Measurements from ENCODE around the gene HCFC1.

The HCFC1 gene

GRCh38 chrX:153925739-153926551, 45.7 kb downstream of the HCFC1 start, which contains the start of gene ARHGAP4:
Gene ARHGAP4 (minus strand): TSS chrX:153926264. CDS start chrX:153926202, 62 bp downstream.
- TF ChIP-seq, protein P1, sequence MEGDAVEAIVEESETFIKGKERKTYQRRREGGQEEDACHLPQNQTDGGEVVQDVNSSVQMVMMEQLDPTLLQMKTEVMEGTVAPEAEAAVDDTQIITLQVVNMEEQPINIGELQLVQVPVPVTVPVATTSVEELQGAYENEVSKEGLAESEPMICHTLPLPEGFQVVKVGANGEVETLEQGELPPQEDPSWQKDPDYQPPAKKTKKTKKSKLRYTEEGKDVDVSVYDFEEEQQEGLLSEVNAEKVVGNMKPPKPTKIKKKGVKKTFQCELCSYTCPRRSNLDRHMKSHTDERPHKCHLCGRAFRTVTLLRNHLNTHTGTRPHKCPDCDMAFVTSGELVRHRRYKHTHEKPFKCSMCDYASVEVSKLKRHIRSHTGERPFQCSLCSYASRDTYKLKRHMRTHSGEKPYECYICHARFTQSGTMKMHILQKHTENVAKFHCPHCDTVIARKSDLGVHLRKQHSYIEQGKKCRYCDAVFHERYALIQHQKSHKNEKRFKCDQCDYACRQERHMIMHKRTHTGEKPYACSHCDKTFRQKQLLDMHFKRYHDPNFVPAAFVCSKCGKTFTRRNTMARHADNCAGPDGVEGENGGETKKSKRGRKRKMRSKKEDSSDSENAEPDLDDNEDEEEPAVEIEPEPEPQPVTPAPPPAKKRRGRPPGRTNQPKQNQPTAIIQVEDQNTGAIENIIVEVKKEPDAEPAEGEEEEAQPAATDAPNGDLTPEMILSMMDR (IDR thresholded peaks at IDR 0.05; ENCODE audit: control insufficient read depth, insufficient read depth, low read depth, low read length, missing control alignments) = no peak
- H3K4me3 ChIP-seq (ENCODE audit: control insufficient read depth, low read depth, low read length) = peak within 1 kb of the TSS; percentile 63
- DNase-seq (ENCODE audit: low read depth) = no peak

GRCh38 chrX:153925387-153925738, 46.3 kb downstream of the HCFC1 start:
- TF ChIP-seq, protein P1 (IDR thresholded peaks at IDR 0.05; ENCODE audit: control insufficient read depth, insufficient read depth, low read depth, low read length, missing control alignments) = no peak
- H3K4me3 ChIP-seq (ENCODE audit: control insufficient read depth, low read depth, low read length) = no peak overlapping the region
- DNase-seq (ENCODE audit: low read depth) = no peak

- H3K4me3 ChIP-seq (ENCODE audit: control insufficient read depth, low read depth, low read length) = no peak overlapping the region
Observed at GRCh38 chrX:153924149-153924861, 47.3 kb downstream of the HCFC1 start.

DNA sequence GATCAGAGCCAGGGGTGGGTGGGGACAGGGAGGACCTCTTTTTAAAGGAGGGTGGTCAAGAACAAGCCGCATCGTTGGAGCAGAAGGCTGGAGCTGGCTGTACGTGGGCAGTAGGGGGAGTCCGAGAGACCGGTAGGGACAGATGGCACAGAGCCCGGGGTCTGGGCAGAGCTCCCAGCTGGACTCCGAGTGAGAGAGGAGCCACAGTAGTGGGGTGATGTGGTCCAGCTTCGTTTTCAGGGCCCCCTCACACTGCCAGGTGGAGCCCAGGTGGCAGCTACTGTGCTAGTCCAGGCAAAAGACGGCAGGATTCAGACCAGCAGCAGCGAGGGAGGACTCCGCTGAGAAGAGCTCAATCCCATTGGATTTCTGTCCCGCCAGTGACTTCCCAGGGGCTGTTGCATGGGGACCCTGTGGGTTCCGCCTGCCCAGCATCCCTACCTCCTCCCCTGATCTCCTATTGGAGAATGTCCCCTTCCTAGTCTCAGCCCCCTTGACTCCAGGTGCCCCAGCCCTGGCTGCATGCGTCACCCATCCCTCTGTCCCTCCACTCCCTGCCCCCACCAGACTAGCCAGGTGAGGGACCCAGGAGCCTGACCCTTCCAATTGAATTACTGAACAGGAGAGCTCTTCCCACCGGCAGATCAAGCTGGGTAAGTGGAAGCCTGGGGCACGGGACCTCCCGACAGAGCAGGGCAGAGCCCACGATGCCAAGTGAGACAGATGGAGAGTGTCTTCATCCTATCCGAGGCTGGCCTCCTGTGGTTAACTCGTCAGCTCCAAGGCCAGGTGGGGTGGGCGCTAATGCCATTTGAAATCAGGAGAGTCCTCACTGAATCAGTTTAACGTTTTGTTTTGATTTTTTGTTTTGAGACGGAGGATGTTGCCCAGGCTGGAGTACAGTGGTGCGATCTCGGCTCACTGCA, 48.4 kb downstream of the HCFC1 start:
- TF ChIP-seq, protein P1 (IDR thresholded peaks at IDR 0.05; ENCODE audit: control insufficient read depth, insufficient read depth, low read depth, low read length, missing control alignments) = peak; percentile 67
- no peak for DNase-seq (ENCODE audit: low read depth)
- H3K4me3 ChIP-seq (ENCODE audit: control insufficient read depth, low read depth, low read length) = no peak overlapping the region

More at GRCh38 chrX:153924149-153924861, 47.3 kb downstream of the HCFC1 start:
- TF ChIP-seq, protein P1 (IDR thresholded peaks at IDR 0.05; ENCODE audit: control insufficient read depth, insufficient read depth, low read depth, low read length, missing control alignments) = peak; percentile 26
- DNase-seq (ENCODE audit: low read depth) = no peak

DNA sequence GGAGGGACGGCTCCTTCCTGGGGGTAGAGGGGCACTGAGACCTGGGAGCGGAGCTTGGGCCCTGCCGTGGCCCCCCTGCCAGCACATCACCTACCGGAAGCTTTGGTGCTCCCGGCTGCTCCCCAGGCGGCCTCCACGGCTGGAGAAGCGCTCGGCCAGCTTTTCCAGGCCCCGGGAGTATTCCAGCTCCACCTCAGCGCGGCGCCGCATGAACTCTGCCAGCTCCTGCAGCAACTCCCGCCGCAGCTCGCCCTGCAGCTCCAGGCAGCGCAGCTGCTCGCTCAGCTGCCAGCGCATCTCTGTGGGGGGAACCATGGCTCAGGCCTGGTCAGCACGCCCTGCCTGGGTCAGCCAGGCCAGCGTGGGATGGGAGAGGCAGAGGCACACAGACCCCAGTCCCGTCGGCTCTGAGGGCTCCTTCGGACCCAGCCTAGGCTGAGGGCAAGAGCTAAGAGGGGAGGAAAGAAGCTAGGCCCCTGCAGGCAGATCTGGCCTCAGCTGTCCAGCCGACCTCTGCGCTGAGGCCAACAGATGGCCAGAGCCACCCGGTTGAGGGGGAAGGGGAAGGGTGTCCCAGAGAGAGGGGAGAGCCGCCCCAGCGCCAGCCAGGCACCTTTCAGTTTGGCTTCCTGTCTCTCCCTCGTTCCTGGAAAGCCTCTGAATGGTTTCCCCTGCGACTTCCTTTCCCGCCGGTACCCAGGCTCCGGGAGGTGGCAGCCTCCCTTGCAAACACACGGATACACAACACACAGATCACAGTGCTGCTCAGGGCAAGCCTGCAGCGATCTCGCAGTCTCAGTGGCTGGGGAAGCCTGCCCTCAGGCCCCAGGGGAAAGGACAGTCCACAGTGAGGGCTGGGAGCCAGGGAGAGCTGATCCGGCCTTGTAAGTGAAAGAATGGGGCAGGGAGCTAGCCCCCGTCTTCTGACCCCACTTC, 49.8 kb downstream of the HCFC1 start:
- no peak for DNase-seq (ENCODE audit: low read depth)
- no peak overlapping the region for H3K4me3 ChIP-seq (ENCODE audit: control insufficient read depth, low read depth, low read length)
- TF ChIP-seq, protein P1 (IDR thresholded peaks at IDR 0.05; ENCODE audit: control insufficient read depth, insufficient read depth, low read depth, low read length, missing control alignments) = no peak

All from AG09309 (cell line).